Measurements from ENCODE around the gene SENP1.

GRCh38 chr12:48002414-48002730 is 103.5 kb downstream of the SENP1 start:
- TF ChIP-seq SUZ12 (IDR thresholded peaks at IDR 0.05; ENCODE audit: extremely low read depth, insufficient read depth, insufficient read length) = no peak
- no peak for TF ChIP-seq YY1 (IDR thresholded peaks at IDR 0.05; ENCODE audit: insufficient read depth, insufficient read length)

Measured in NT2/D1 (cell line).